ENCODE measurements around the gene ZFYVE28.
"Not testable (repeated sequence)": the region's sequence is repeated elsewhere in the genome, so short reads cannot be mapped to it uniquely, and the experiment has no call there.

ZFYVE28 gene

DNA sequence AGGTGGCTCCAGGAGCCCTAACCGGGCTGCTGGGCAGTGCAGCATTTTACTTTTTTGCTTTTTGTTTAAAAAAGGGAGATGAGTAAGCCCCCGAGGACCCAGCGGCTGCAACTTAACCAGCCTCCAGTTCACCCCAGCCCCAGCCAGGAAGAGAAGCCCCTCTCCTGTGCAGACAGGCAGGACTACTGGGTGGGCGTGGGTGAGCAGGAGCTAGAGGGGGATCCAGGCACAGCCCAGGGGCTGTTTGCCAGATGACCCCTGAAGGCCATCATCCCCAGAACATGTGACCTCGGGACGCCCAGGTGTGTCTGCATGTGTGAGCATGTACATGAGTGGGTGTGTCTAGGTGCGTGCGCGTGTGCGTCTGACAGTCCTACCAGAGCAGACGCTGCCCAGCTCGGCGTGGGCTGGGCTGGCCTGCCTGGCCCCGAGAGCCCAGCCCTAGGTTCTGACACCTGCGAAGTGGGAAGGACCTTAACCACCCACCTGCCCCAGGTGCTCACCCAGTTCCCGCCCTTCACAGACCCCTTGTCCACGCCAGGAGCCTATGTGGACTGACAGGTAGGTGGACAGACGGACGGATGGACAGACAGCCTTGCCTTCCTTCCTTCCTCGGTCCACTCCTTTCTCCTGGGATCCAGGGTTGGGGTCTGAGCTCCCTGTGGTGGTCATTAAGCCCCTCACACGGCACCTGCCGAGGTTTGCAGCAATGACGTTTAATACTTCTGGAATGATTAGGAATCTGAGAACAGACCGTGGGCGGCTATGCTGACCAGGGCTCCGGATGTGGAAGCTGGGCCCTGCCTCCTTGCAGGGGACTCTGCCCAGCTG lies 168.7 kb downstream of the ZFYVE28 start:
- no peak for DNase-seq (ENCODE audit: low spot score)

DNA sequence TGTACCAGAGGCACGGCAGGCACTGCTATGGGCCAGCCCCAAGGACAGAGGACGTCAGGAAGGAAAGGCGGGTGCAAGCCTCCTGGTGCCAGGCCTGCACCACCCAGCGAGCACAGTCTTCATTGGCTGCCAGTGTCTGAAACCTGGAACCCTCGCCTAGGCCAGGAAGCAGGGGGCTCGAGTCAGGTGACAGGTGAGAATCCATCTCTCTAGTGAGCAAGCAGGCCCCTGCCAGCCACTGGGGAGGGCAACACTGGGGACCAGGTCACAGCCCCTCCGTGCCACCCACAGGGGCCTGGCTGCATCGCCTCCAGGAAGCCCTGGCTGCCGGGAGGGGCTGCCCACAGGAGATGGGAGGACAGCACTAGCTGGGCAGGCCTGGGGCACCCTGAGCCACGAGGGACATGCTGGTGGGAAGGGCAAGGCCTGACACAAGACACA lies 169.6 kb downstream of the ZFYVE28 start:
- DNase-seq (ENCODE audit: low spot score): no peak

DNA sequence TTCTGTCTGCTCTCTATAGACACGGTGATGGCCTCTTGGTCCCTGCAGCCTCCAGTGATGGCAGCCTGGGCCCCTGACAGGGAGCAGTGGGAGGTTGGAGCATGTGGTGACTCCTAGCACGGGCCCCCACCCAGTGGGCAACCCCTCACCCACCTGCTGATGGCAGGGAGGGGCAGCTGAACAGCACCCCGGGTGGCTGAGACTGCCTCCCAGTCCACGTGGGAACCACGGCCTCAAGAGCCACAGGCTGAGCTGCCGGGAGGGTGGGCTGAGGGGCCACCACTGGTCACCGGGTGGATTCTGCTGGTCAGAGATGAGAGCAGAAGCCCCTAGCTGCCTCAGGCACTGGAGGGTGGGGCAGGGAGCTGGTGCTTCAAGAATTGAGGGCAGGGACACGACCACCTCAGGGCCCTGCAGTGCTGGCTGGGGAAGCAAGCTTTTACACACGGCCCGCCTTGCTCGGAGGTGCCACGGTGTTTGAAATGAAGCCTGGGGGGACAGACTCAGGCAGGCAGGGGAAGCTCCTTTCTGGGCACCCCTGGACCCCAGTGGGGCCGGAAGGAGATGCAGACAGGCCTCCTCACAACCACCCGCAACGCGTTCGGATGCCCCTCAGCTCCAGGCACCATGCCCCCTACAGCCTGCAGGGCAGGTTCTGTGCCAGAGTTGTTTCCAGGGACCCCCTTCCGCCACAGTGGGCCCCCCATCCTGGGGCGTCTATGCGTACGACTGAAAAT lies 170.2 kb downstream of the ZFYVE28 start:
- no peak for DNase-seq (ENCODE audit: low spot score)

DNA sequence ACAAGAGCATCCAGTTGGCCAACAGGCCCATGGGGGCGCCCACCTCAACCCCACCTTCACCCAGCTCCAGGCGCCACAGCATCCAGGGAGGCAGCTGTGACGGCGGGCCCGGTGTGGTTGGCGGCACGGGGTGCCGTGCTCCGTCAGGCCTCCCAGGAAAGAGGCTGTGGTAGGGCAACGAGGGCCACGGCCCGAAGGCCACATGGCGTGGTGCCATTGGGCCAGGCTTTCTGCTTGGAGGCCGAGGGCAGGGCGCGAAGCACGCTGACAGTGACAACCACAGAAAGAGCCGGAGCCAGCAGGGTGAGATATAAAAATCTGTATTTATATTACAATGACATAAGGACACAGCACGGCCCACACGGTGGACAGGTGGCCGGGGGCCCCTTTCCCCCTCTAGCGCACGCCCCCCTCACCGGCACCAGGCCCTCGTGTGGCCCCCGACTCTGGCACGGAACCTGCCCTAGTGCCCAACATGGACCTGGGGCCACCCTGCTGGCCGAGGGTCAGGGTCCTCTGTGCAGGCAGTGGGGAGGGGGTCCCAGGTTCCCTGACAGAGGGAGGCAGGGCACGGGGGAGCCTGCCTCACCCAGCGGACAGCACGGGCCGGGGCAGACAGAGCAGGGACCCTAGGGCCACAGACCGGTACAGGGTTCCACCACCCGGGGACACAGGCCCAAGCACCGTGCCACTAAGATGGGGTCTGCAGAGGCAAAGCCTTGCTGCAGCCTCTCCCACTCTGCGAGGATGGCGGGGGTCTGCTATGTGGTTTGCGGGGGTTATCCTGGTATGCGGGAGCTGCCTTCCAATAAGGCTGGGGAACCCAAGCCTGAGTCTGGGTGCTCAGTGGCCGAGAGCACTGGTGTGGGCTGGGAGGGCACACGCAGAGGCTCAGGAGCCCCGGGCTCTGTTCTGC lies 171.1 kb downstream of the ZFYVE28 start:
- no peak for DNase-seq (ENCODE audit: low spot score)

DNA sequence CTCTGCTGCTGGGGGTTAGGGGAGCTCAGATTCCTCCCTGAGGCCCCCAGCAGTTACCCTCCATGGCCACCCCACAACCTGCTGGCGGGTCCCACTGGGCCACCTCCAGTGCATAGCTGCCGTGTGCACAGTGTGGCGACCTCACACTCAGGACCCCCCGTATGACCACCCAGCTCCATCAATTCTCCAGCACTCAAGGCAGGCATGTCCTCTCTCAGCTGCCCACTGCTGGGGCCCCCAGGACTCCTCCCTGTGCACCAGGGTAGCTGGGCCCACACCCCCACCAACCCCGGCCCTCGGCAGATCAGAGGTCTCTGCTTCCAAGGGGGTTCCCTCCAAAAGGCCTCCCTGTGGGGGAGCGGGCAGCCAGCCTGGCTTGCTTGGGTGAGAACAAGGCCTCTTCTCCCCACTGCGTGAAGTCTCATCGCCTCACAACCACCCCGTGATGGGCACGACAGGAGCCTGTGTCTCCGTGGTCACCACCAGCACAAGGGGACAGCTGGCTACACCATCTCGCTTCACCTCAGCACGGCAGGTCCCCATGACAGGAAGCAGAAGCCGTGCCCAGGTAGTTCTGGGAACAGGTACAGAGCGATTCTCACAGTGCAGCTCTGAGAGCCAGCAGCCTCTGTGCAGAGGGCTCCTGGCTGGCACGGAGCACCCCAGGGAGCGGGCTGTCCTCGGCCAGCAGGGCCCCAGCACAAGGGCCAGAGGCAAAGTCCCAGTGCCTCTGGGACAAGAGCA lies 171.9 kb downstream of the ZFYVE28 start:
- DNase-seq (ENCODE audit: low spot score): no peak

DNA sequence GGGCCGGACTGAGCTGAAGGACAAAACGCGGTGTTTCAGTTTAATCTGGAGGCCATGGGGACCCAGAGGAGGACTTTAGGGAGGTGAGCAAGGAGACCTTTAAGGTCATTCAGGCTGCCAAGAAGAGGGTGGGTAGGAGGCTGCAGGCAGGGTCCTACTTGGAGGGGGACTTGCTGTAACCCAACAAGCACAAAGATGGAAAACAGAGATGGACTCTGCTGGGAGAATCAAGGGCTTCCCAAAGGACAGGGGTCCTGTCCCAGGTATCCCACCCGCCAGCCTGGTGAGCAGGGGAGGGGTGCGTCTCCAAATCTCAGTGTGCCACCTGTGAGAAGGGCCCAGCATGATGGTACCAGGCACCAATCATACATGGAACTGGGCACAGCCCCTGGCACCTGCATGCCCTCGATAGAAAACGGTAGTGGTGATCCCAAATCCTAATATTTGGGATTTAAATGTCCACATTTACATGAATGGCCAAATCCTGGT lies 172.6 kb downstream of the ZFYVE28 start:
- DNase-seq (ENCODE audit: low spot score): no peak

DNA sequence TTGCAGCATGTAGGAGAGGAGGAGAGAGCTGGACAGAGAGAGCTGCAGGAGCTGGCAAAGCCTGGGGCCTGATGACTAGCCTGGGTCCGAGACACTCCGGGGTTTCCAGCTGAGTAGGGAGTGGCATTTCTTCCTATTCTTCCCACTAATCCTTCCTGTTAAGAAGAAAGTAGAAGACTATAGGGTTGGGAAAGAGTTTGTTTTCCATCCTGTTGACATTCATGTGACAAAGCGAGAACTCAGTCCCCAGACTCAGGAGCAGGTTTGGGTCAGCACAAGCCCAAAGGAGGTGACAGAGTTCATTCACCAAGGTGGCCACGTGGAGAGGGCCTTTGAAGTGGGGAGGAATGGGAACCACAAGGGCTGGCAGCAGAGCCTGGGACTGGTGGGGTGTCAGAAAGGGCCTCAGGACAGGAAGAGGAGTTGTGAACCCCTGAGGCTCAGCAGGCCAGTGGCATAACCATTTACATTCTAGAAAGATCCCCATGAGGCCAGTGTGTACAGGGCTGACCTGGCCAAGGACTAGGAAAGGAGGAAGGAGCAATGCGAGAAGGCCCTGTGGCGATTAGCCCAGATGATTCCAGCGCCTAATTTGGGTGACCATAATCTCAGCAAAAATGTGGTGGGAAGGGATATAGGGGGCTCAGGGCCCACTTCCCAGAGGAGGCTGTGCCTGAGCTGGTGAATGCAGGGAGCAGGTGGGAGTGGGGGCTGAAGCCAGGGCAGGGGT lies 173.2 kb downstream of the ZFYVE28 start:
- DNase-seq (ENCODE audit: low spot score): no peak

DNA sequence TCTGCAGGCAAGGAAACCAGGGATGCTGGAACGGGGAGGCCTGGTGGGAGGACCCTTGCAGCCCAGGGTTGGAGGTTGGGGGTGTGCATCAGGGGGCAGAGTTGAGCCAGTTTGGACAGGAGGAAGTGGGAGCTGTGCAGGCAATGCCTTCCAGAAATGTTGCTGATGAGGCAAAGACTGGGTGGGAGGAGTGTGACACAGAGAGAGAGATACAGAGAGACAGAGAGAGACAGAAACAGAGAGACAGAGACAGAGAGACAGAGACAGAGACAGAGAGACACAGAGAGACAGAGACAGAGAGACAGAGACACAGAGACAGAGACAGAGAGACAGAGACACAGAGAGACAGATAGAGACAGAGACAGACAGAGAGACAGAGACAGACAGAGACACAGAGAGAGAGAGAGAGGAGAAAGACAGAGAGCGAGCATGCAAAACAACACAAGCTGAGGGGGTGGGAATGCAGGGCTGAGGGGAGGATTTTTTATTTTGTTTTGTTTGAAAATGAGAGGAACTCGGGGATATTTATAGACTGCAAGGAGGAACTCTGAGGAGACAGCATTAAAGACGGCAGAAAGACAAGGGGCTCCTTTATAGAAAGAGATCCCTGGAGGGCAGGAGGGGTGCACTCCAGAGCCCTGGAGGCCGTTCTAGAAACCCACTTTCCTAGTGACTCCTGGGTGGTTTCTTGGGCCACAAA lies 174.6 kb downstream of the ZFYVE28 start:
- DNase-seq (ENCODE audit: low spot score): peak; percentile 58

DNA sequence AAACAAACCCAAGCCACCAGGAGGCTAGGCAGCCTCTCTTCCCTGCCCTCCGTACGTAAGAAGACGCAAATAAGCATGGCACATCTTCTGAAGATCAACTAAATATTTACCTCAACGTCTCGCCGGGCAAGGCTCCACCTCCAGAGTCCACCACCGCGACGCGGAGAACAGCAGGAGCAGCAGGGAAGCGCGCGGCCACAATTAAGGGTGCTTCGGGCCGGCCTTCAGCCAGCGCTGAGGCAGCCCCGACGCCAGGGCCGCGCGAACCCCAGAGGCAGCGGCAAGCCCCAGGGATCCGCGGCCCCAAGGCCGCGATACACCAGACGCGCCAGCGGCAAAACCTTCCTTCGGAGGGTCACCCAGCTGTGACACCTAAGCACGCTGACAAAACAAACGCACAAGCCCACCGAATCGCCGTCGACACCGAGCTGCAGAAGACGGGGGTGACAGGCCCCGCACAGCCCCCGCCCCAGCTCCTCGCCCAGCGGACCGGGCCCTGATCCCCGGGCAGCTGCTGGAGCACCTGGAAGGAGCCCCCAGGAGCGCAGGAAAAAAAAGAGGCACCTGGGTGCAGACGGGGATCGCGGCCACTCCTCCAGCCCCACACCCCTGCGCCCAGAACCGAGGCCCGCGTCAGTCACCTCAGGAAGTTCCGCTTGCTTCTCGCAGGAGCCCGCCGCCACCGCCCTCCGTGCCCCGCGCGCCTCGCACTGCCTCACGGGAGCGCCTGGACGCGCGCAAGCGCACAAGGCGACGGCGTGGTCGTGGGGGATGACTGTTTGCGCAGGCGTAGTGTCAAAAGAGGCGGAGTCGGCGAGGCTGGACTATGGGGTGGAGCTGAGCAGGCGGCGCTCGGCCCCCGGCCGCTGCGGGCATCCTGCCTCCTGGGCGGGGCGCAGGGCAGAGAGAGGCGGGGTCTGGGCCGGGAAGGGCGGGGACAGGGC lies 176.8 kb downstream of the ZFYVE28 start, which contains the start of the genes HAUS3 and POLN:
HAUS3 (minus strand) TSS at position 712 of the 944 bp plus-strand sequence. CDS start 1,175 bp downstream, outside the sequence.
POLN (minus strand) TSS at position 712 of the 944 bp plus-strand sequence. CDS start 12,890 bp downstream, outside the sequence.
- DNase-seq (ENCODE audit: low spot score): peak; percentile 94

DNA sequence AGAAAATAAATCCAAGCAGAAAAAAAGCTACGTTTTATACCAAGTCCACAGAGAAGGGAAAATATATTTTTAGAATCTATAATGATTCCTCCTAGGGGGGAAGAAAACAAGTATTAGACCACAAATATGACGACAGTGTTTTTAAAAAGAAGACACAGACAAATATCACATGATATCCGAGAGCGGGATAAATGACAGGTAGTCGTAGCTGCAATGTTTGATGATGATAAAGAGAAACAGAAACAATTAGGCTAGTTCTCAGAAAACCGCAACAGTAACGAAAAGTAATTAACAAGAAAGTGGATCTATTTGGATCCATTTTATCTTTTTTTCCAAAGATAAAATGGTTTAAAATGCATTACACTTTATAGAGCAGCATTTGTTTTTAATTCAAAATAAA lies 177.4 kb downstream of the ZFYVE28 start:
- no peak for DNase-seq (ENCODE audit: low spot score)

DNA sequence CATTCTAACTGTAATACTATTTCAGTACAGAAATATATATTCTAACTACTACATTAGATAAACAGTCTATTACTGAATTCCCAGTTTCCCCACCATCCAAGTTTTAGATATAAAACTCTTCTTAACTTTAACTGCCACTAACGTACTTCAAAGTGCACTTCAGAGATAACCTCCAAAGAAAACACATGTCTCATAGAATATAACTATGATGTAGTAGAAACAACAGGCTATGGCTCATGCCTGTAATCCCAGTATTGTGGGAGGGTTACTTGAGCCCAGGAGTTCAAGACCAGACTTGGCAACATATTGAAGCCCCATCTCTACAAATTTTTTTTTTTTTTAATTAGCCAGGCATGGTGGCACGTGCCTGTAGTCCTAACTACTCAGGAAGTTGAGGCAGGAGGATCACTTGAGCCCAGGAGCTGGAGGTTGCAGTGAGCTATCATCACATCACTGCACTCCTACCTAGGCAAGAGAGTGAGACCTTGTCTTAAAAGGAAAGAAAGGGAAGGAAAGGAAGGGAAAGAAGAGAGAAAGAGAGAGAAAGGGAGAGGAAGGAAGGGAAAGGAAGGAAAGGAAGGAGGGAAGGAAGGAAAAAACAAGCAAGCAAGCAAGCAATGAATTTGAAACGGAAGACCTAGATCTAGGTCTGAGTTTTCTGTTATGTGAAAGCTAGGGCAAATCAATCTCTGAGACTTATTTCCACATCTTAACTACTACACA lies 181.3 kb downstream of the ZFYVE28 start:
- no peak for DNase-seq (ENCODE audit: low spot score)

DNA sequence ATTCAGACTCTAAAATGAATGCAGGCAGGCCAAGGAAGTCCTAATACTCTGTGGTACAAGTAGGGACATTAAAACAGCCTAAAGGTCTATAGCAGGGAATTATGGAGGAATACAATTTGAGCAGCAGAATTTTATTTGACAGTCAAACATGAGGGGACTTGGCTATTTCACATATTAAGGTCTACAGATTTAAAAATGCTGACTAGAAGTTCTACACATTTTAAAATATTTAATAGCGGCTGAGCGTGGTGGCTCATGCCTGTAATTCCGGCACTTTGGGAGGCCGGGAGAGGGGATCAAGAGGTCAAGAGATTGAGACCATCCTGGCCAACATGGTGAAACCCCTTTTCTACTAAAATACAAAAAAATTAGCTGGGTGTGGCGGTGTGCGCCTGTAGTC lies 187.4 kb downstream of the ZFYVE28 start:
- DNase-seq (ENCODE audit: low spot score): no peak

DNA sequence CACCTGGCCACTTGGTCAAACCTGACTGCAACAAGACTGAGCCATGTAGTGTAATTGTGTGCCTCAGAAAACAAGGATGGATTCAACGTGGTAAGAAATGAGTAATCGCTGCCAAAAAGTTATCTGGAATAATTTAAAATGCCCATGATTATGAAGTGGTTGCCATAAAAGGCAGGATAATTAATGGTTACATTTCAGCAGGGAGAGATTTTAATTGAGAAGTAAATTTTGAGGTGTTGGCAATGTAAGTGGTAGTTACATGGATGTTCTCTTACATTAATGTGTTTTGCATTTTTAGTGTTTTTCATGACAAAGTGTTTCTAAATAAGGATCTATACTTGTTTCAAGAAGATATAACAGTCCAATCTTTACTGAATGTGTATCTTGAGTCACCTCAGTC lies 192.2 kb downstream of the ZFYVE28 start:
- DNase-seq (ENCODE audit: low spot score): no peak

DNA sequence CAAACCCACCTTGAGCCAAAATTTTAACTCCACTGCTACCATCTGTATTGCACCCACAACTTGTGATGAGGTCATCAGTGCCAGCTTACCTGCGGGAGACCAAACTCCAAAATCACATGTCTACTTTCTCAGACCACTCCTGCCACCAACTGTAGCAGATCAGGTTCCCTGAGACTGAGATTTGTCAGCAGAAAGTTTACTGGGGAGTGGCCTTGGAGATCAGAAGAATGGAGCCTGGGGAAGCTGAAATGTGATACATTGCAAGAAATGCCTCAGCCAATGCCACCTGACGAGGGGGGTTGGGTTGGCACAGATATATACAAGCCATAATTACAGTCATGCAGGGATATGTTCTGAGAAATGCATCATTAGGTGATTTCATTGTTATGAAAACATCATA lies 195.6 kb downstream of the ZFYVE28 start:
- DNase-seq (ENCODE audit: low spot score): no peak

DNA sequence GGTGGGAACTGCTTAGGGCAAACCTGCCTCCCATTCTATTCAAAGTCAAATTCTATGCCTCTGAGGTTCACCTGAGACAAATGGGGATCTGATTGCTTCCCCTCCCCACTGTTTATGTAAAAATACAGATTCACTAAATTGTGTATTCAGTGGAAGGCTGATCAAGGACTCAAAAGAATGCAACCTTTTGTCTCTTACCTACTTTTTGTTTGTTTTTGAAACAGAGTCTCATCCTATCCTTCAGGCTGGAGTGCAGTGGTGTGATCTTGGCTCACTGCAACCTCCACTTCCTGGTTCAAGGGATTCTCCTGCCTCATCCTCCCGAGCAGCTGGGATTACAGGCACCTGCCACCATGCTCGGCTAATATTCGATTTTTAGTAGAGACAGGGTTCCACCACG lies 197.1 kb downstream of the ZFYVE28 start:
- not testable (repeated sequence) for DNase-seq (ENCODE audit: low spot score)

DNA sequence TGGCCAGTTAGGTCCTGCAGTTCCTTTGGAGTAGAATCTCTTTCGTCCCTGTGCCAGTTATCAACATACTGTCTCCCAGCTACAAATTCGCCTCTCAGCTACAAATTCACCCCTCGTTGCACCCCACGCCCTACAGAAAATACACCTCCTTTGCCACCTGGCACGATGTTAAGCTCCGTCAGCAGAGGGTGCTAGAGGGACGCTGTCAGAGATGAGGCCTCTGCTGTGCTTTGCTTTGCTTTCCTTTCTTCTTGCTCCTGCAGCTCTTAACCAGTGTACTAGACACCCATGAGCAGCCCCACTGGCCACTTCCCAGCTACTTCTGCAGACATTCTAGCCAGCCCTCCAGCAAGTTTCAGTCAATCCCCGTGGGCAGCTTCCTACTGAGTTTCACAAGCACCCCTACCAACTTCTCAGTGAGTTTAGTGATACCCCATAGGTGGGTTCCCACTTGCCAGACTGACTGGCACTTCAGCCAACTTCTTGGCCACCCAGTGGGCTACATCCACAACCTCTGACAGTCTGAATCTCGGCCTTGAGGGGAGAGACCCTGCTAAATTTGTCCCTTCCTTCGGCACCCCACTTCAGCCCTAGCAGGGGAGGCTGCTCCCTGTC lies 198.3 kb downstream of the ZFYVE28 start:
- peak; percentile 54 for DNase-seq (ENCODE audit: low spot score)

Measured in SK-N-DZ (cell line).